ENCODE measurements around the gene TMPRSS6.

- TF ChIP-seq CTCF (IDR thresholded peaks at IDR 0.05) (no peak), POLR2A (IDR thresholded peaks at IDR 0.05) (no peak)
Measured at GRCh38 chr22:37154925-37155712, 45.6 kb upstream of the TMPRSS6 start.

Data from testis (tissue), 2 donors.